Cardiac fibroblast (primary cell): ENCODE results near the gene KCNJ16.

Experiments
- DNase-seq, 2 donors: peaks; one replicate each; pipeline versions ENCODE4 v3.0.0 to v3.0.0-alpha.2; 2010; ENCODE audit warnings: low read depth in 2 of 2
- H3K4me3 ChIP-seq, 2 donors: replicated peaks in 1 of 2; 1 replicate in 1 of 2; 2 replicates in 1 of 2; pipeline ENCODE4 v1.5.1; 2011; ENCODE audit warnings: low read depth in 2 of 2, low read length in 2 of 2, mild to moderate bottlenecking in 2 of 2, moderate library complexity in 1 of 2
- CTCF ChIP-seq: IDR thresholded peaks from one replicate; pipeline ENCODE4 v1.5.1; 2011; ENCODE audit warnings: low read depth, mild to moderate bottlenecking, low read length, inconsistent platforms

KCNJ16 gene

GRCh38 chr17:70074956-70075355, at the start of gene KCNJ16:
KCNJ16 (plus strand) TSS chr17:70075225; CDS start chr17:70132088, 56,863 bp downstream.
- no peak within 1 kb of the TSS for H3K4me3 ChIP-seq
- TF ChIP-seq CTCF = no peak
- no peak for DNase-seq

- no peak for DNase-seq
- no peak for TF ChIP-seq CTCF
- no peak overlapping the region for H3K4me3 ChIP-seq
Measured at GRCh38 chr17:70028397-70028796, 46.6 kb upstream of the KCNJ16 start.

GRCh38 chr17:70028978-70029767, 45.9 kb upstream of the KCNJ16 start:
- no peak overlapping the region for H3K4me3 ChIP-seq
- TF ChIP-seq CTCF = no peak
- no peak for DNase-seq

GRCh38 chr17:70030371-70030770, 44.7 kb upstream of the KCNJ16 start:
- H3K4me3 ChIP-seq = no peak overlapping the region
- no peak for TF ChIP-seq CTCF
- DNase-seq = no peak

GRCh38 chr17:70031341-70031740, 43.7 kb upstream of the KCNJ16 start:
- no peak for TF ChIP-seq CTCF
- DNase-seq = no peak

GRCh38 chr17:70033165-70033564, 41.9 kb upstream of the KCNJ16 start:
- TF ChIP-seq CTCF = no peak
- DNase-seq = no peak
- H3K4me3 ChIP-seq = no peak overlapping the region

More at GRCh38 chr17:70031341-70031740, 43.7 kb upstream of the KCNJ16 start:
- no peak overlapping the region for H3K4me3 ChIP-seq
